Skeletal muscle cell (primary cell): ENCODE measurements around the gene CPED1.
"Not testable (repeated sequence)": the region's sequence is repeated elsewhere in the genome, so short reads cannot be mapped to it uniquely, and the experiment has no call there.

ENCODE experiments used
- DNase-seq: peaks from one replicate; pipeline ENCODE4 v3.0.0-alpha.2; 2010; ENCODE audit warnings: low read depth
- H3K4me3 ChIP-seq: 2 replicates; pipeline ENCODE4 v1.5.1; 2011; ENCODE audit warnings: low read depth, mild to moderate bottlenecking, control low read depth, low read length, moderate library complexity

The CPED1 gene

DNA sequence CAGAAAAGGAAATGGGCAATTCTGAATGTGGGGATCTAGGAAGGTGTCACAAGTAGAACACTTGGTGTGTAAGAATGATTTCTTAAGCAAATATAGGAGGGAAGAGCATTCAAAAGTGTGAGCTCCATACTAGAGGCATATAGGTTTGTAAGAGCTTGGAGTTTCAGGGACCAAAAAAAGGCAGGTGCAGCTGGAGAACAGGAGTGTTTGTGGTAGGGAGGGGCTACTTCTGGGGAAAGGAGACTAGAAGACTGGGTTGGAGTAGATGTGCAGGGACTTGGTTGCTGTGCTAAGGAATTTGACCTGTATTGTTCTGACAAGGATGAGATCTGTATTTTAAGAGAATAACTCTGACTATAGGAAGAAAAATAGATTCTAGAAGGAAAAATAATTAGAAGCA lies 46.4 kb downstream of the CPED1 start:
- H3K4me3 ChIP-seq: no peak overlapping the region
- no peak for DNase-seq

DNA sequence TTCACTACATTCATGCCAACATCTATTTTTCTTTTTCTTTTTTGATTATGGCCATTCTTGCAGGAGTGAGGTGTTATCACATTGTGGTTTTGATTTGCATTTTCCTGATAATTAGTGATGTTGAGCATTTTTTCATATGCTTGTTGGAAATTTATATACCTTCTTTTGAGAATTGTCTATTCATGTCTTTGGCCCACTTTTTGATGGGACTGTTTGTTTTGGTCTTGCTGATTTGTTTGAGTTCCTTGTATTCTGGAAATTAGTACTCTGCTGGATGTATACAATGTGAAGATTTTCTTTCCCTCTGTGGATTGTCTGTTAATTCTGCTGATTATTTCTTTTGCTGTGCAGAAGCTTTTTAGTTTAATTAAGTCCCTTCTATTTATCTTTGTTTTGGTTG lies 48.3 kb downstream of the CPED1 start:
- DNase-seq, H3K4me3 ChIP-seq: not testable (repeated sequence)

DNA sequence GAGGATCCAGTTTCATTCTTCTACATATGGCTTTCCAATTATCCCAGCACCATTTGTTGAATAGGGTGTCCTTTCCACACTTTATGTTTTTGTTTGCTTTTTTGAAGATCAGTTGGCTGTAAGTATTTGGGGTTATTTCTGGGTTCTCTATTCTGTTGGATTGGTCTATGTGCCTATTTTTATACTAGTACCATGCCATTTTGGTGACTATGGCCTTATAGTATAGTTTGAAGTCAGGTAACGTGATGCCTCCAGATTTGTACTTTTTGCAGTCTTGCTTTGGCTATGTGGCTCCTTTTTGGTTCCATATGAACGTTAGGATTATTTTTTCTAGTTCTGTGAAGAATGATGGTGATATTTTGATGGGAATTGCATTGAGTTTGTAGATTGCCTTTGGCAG lies 48.8 kb downstream of the CPED1 start:
- not testable (repeated sequence) for H3K4me3 ChIP-seq, DNase-seq

DNA sequence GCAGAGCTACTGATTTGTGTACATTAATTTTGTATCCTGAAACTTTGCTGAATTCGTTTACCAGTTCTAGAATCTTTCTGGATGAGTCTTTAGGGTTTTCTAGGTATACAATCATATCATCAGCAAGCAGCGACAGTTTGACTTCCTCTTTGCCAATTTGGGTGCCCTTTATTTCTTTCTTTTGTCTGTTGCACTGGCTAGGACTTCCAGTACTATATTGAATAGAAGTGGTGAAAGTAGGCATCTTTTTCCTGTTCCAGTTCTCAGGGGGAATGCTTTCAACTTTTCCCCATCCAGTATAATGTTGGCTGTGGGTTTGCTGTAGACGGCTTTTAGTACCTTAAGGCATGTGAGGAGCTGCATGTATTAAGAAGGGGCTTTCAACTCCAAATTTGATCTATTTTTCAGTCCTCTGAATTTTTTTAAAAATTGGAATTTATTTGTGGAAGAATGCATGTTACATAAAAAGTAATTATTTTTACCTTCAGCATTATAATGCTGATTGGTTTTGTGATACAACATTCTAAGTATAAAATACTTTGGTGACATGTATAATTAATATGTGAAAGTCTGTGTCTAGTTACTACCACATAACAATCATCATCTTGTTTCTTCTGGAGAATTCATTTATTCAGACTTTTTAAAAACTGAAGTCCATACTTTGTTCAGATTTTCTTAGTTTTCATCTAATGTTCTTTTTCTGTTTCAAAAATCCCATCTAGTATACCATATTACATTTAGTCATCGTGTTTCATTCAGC lies 49.6 kb downstream of the CPED1 start:
- no peak for DNase-seq
- H3K4me3 ChIP-seq: no peak overlapping the region

DNA sequence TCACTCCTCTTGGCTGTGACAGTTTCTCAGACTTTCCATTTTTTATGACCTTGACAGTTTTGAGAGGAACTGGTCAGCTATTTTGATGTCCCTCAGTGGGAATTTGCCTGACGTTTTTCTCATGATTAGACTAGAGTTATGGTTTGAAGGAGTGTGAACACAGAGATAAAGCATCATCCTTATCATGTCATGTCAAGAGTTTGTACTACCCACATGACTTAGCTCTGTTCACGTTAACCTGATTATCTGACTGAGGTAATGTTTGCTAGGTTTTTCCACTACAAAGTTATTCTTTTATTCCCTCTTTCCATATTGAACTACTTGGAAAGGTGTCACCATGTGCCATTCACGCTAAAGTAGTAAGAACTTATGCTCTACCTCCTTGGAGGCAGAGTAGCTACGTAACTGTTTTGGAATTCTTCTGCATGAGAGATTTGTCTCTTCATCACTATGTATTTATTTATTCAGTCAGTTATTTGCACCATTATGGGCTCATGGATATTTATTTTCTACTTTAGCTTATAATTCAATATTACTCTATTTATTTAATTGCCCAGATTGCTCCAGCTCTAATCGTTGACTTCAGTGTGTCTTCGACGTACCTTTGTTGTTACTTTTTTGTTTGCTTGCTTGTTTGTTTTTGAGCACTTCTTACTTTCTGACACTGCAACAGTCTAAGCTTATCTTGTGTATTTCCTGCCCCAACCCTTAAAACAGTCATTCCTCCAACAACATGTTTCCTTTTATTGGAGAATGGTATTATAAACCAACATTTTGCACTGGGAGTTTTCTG lies 50.4 kb downstream of the CPED1 start:
- no peak for DNase-seq
- no peak overlapping the region for H3K4me3 ChIP-seq

DNA sequence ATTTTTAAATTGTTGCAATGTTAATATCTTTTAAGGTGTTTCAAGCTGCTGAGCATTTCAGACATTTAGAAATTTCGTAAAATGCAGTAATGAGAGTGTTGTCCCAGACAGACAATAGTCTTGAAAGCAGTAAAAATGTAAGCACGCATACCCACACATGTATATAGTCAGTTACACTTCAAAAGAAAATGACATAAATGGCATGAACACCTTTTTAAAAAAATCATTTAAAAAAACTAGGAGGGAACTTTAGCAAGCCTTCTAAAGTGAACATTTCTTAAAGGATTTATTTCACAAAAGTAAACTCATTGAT lies 51.0 kb downstream of the CPED1 start:
- H3K4me3 ChIP-seq: no peak overlapping the region
- DNase-seq: no peak

DNA sequence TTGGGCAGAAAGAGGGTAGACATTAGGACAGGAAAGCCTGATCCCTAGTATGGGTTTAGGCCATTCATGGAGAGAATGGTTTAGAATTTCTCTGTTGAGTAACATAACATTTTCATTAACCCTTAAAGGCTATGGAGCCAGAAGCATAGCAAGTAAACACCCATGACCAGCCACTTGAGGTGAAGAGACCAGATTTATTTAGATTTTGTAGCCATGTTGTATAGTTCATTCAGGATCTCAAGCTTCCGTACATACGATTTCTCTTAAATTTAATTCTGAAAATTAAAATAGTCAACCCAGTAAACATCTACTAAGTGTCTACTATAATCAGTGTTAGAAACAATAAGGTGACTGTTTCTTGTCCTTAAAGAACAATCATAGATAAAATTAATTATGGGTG lies 51.5 kb downstream of the CPED1 start:
- no peak for DNase-seq

DNA sequence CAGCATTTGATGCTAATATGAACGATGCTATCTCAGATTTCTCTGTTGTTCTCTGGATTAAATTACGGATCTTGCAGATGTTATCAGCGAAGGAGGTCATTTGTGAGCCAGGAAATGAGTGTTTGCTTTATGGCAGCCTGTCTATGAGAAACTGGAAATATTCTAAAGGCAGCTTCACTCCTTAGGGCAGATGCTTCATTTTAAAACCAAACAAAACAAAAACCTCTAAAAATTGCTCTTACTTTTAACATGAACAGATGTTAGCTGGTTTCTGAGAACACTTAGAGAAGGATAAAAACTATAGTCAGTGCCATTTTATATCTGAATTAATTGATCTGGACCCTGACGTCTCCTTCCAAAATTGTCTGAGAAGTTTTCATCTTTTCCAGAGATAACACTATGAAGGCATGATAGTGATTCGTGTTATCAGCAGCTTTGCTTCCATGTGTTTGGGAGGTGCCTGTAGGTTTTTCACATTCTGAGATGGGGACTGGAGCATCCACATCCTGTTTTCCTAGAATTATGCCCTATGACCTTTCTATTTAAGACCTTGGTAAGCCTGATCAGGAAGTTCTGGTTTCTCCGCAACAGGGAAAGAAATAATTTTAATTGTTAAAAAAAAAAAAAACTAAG lies 53.1 kb downstream of the CPED1 start:
- no peak overlapping the region for H3K4me3 ChIP-seq
- no peak for DNase-seq

More for the DNA sequence above, 51.5 kb downstream of the CPED1 start:
- H3K4me3 ChIP-seq: no peak overlapping the region

DNA sequence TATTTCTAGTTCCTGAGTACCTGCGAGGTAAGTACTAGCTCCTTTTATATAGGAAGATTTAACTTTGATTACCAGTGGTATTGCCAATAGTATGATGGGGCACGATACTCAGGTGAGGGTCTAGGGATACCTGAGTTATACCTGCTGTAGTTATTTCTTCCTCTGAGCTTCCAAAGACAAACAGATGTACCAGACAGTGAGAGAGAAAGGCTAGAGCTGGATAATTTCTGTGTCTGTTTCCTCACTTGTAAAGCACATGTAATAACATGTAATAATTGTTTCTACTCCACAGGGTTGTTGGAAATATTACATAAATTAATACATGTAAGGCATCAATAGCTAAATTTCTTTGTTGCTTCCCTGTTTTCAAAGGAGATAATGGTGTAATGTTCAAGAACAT lies 53.7 kb downstream of the CPED1 start:
- no peak for DNase-seq
- no peak overlapping the region for H3K4me3 ChIP-seq

DNA sequence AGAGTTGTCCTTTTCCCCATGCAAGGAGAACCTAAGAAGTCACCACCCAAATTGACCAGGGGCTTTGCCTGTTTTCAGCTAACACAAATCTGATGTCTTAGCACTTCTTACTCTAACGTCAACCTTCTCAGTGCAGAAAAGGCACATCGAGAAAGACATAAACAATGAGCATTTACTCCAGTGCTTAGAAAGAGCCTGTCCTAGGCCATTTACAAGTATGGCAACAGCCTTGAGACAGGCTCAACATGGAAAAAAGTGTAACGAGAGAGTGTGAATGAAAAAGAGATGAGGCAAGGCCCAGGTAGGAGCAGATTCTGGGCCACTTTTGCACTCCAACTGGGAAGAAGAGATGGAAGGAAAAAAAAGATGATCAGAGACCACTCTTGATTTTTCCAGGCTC lies 54.4 kb downstream of the CPED1 start:
- H3K4me3 ChIP-seq: no peak overlapping the region
- no peak for DNase-seq

DNA sequence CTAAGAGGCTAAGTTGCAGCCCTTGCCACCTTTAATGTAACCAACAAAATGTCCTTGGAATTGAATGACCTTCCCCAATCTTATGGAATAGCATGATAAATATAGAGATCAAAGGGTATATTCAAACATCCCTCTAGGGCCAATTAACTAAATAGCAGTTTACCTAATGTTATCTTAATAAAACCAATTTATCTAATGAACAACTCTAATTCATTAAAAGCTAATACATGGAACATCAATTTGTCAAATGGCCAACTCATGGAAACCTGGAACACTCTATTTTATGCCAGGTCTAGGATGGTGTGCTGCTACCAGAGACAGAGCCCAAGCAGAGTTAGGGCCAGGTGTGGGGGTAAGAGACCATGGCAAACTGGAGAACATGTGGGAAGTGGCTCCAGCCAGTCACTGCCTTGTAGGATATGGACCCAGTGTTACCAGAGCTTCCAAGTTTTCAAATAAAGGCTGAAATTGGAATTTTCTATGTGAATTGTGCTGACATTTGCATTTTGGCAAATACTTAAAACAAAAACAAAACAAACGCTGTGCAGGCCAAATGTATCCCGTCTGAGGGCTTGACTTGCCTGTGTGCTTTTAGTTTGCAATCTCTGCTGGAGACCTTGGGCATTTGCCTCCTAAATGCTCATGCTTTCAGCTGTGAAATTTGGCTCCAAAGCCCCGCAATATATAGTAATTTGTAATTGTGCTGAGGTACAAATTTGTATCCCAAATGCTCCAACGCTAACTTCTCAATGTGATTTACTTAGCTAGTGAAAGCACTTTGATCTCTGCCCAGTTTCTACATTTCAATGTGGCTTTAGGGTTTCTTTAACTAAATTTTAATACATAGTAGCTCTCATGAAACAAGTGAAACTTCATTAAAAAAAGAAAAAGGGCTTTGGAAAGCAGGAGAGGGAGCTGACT lies 55.1 kb downstream of the CPED1 start:
- H3K4me3 ChIP-seq: no peak overlapping the region
- no peak for DNase-seq

DNA sequence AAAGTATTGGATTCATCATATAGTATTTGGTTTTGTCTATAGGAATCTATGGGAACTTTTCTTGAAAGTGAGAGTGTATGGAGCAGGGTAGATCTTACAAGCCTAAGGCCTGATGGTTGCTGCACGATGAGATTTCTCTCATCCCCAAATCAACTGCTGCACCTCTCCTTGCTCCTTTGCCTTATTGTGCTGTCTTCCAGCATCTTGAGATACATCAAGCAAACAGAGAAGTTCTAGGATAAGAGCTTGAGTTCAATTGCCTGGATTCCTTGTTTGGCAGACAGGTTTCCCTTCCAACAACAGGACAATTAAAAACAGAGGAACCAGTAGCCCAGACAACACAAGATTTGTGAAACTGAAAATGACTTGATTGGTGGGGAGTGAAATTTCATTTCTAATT lies 56.6 kb downstream of the CPED1 start:
- no peak overlapping the region for H3K4me3 ChIP-seq
- DNase-seq: no peak

DNA sequence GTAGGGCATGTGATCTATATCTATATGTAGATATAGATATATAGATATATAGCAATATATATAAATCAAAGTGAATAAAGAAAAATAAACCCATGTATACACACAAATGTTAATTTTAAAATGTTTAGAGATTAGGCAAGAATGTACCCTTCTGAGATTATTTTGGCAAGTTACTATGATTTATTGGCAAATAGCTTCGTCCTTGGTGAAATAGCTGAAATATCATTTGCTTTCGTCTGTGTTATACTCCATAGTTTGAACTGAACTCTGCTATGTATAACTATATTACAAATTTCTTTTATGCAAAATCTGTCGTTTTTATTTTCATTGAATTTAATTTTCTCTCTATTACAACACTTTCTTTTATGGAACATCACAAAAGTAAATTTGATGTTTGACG lies 57.5 kb downstream of the CPED1 start:
- H3K4me3 ChIP-seq: no peak overlapping the region
- no peak for DNase-seq

DNA sequence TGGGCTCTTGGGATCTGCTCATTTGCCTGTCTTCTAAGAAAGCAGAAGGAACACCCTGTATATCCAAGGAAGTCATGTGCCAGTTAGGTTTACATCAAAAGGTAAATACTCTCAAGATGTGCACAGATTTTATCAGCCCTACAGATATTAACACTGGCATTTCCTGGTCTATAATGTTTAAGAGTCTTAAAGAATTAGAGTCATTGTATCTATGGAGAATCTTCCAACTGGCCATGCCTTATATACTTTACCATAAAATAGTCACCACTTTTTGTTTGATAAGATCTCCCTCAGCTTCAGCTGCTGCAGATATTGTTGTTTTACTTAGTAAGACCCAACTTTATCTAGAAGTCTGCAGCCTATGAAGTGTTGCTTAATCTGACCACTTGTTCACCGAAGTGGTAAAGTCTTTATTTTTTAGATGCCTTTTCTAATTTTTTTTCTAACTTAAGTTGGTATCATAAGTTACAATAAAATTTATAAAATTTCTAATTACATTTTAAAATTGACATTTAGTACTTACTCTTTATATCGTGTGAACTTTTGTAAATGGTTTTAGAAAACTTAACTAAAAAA lies 58.5 kb downstream of the CPED1 start:
- H3K4me3 ChIP-seq: no peak overlapping the region
- no peak for DNase-seq

DNA sequence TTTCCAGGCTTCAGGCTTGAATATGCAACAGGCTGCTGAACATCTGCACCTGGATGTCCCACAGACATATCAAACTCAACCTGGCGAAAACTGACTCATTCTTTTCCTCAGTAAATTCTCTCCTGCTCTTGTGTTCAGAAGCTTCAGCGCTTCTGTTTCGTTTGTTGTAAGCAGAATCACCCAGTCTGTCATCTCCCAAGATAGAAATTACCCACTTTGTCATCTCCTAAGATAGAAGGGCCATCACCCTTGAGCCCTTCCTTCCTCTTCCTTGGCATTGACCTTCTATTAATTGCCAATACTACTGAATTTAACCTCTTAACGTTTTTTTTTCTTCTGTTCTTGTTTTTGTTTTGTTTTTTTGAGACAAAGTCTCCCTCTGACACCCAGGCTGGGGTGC lies 59.7 kb downstream of the CPED1 start:
- DNase-seq: no peak
- H3K4me3 ChIP-seq: no peak overlapping the region

DNA sequence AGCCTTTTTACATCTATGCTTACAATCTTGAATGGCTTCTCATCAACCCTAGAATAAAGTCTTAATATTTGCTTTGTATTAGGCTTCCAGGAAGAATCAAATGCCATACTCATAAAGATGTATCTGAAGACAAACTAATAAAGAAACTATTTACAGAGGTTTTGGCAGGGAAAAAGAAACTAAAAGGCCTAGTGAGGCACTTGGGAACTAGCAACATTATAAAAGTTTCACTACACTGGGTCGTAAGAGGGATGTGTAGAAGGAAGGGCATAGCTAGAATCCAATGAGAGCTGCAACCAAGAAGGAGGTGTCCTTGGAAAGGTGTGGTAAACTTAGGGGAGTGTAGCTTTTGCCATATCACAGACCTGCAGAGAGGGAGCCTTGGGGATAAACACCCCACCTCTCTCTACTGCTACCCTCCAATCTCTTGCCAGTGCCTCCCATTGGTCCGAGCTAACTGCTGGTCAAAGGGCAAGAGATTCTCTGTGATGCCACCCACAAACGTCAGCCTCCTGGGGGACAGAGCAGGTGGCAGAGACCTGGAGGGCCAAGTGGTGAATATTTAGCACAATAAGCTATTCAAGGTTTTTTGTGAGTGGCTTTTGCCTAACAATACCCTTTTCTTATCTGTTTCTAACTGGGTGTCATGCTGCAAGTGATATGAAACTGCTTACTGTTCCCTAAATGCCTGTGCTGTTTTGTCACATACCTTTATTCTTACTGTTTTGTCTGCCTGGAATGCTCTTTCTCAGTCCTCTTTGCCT lies 60.7 kb downstream of the CPED1 start:
- no peak for DNase-seq
- H3K4me3 ChIP-seq: no peak overlapping the region

DNA sequence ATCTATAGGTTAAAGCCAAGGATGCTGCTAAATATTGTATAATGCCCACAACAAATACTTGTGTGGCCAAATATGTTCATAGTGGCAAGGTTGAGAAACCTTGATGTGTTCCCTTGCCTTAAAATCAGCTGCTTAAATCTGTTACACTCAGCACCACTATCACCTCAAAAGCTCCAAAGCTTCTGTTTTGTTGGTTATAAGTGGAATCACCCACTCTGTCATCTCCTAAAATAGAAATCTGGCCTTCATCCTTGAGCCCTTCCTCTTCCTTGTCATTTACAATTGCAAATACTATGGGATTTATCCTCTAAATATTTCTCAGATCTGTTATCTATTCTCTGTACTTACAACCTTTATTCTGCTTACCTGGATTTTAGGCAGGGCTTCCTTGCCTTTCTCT lies 61.4 kb downstream of the CPED1 start:
- no peak overlapping the region for H3K4me3 ChIP-seq
- DNase-seq: no peak

DNA sequence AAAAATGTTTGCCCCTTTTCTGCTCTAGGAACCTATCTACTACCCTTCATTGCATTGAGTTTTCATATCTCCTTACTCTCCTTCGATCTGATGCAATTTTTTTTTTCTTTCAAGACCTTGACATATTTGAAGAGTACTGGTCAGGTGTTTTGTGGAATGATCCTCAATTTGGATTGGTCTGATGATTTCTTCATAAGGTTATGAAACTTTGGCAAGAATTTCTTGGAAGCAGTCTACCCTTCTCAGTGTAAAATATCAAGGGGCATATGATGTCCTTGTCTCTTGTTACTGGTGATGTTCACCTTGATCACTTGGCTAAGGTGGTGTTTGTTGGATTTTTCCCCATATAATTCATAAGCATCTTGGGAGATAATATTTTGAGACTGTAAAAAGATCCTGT lies 64.7 kb downstream of the CPED1 start:
- H3K4me3 ChIP-seq: no peak overlapping the region
- DNase-seq: no peak

DNA sequence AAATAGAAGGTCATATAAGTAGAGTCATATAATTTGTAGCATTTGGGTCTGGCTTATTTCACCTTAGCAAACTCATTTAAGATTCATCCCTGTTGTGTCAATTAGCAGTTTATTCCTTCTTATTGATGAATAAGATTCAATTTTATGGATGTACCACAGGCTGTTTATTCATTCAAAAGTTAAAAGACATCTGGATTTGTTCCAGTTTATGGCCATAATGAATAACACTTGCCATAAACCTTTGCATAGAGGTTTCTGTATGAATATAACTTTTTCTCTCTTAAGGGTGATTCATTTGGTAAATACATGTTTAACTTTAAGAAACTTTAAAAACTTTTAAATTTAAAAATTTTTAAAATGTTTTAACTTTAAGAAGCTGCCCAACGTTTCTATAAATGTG lies 66.4 kb downstream of the CPED1 start:
- no peak overlapping the region for H3K4me3 ChIP-seq
- DNase-seq: no peak
